Kidney (tissue), 14 donors: ENCODE data around the gene IGLL5. TPM values are rescaled to one million over a fixed set of nuclear protein-coding genes. Genes with fewer than 3 reads are reported as not detected.

Source experiments
- DNase-seq, 5 donors: peaks; one replicate each; pipeline ENCODE4 v3.0.0-alpha.2; 2013 to 2020
- FAIRE-seq: peaks from 2 replicates; lab custom pipeline; 2012; peaks lifted over from hg19 to GRCh38; lab: Jason Lieb, UNC
- H3K27ac ChIP-seq, 2 donors: one replicate each; pipeline ENCODE4 v1.7.0; 2013; ENCODE audit warnings: low read depth in 2 of 2, low read length in 2 of 2, inconsistent platforms in 1 of 2
- H3K27me3 ChIP-seq: one replicate; pipeline ENCODE4 v1.7.1; 2013; ENCODE audit warnings: low read length, inconsistent platforms; ENCODE audit not compliant: control insufficient read depth, insufficient read depth
- H3K36me3 ChIP-seq, 3 donors: one replicate each; pipeline versions ENCODE4 v1.7.0 to v1.7.1; 2013; ENCODE audit warnings: low read length in 3 of 3, control low read depth in 1 of 3, inconsistent platforms in 1 of 3; ENCODE audit not compliant: insufficient read depth in 3 of 3, control insufficient read depth in 2 of 3
- H3K4me1 ChIP-seq, 3 donors: one replicate each; pipeline versions ENCODE4 v1.7.0 to v1.7.1; 2013; ENCODE audit warnings: low read length in 3 of 3, inconsistent platforms in 1 of 3, low read depth in 1 of 3; ENCODE audit not compliant: control insufficient read depth in 2 of 3, insufficient read depth in 2 of 3
- H3K4me3 ChIP-seq, 3 donors: one replicate each; pipeline versions ENCODE4 v1.7.0 to v1.8.1; 2013; ENCODE audit warnings: low read length in 3 of 3, control low read depth in 1 of 3, inconsistent platforms in 1 of 3
- H3K9ac ChIP-seq, 3 donors: one replicate each; pipeline versions ENCODE4 v1.7.0 to v1.7.1; 2013; ENCODE audit warnings: low read length in 3 of 3, control low read depth in 1 of 3, inconsistent platforms in 1 of 3
- H3K9me3 ChIP-seq, 3 donors: one replicate each; pipeline versions ENCODE4 v1.7.0 to v1.7.1; 2013; ENCODE audit warnings: low read length in 3 of 3, control low read depth in 1 of 3, inconsistent platforms in 1 of 3; ENCODE audit not compliant: control insufficient read depth in 2 of 3, insufficient read depth in 1 of 3
- CTCF ChIP-seq: IDR thresholded peaks from 3 replicates; pipeline ENCODE4 v1.5.1; 2012; ENCODE audit warnings: mild to moderate bottlenecking, moderate library complexity, borderline replicate concordance; ENCODE audit not compliant: insufficient read depth; ENCODE audit errors: extremely low read depth
- intact Hi-C: fragments of 100-400 bp; cut with DNase I; formaldehyde crosslinking; loops from one replicate; pipeline ENCODE4 v1.11.1; 2022
- polyA plus RNA-seq: library from polyadenylated mRNA; stranded (reverse); fragments of 350-450 nt; fragmentation: Illumina TruSeq; extraction: RNeasy Lipid Tissue Mini Kit (QIAGEN cat#74804); gene quantifications from one replicate; pipeline ENCODE4 v1.2.3, GENCODE V29; 2014; ENCODE audit warnings: low read depth, low replicate concordance; ENCODE audit not compliant: insufficient read depth
- total RNA-seq: library from RNA; stranded (reverse); fragmentation: NEBNext Ultra II Directional; extraction: Animal tissue kit (Norgen Biotek cat#: 25700); gene quantifications from one replicate; pipeline ENCODE4 v1.2.1, GENCODE V29; 2021
- donor health status: control.
- donor health status: control.
- donor health status: control.
- donor health status: control.
- donor health status: control.
- donor health status: DM: yes; HTN: yes; CAD: no.
- donor health status: Normal renal cell carcinoma (clear cell type).

The IGLL5 gene
- total and polyA plus RNA-seq, 2 donors from 2014 or later, result 1.9 to 103 TPM

- Histone ChIP-seq H3K4me1 (no peaks in the 10 kb centered on the region), H3K9me3 (no peaks in the 10 kb centered on the region), H3K36me3 (no peaks in the 10 kb centered on the region), H3K9ac (no peak overlapping the region), H3K4me3 (no peak overlapping the region), H3K27ac (no peak overlapping the region), H3K27me3 (no peaks in the 10 kb centered on the region)
- DNase-seq, result peak in 1 of 5 donors; percentile 53
- intact Hi-C loops, result no loop called here
- TF ChIP-seq CTCF, result no peak
- no peak for FAIRE-seq
Observed at GRCh38 chr22:22931557-22932270, 44.1 kb downstream of the IGLL5 start.

- Histone ChIP-seq H3K36me3 (no peaks in the 10 kb centered on the region), H3K4me1 (no peaks in the 10 kb centered on the region), H3K9ac (no peak overlapping the region), H3K4me3 (no peak overlapping the region), H3K9me3 (no peaks in the 10 kb centered on the region), H3K27me3 (no peaks in the 10 kb centered on the region), H3K27ac (no peak overlapping the region)
- FAIRE-seq (no peak), DNase-seq (peak in 1 of 5 donors; percentile 54)
- intact Hi-C loops, result no loop called here
- no peak for TF ChIP-seq CTCF
Observed at GRCh38 chr22:22932512-22932941, 44.9 kb downstream of the IGLL5 start.

- DNase-seq, result peak in 1 of 5 donors; percentile 55
- no peak for TF ChIP-seq CTCF
- H3K4me1 ChIP-seq, result no peaks in the 10 kb centered on the region
- intact Hi-C loops, result no loop called here
- no peak overlapping the region for H3K4me3 ChIP-seq
- H3K36me3 ChIP-seq, result no peaks in the 10 kb centered on the region
- no peaks in the 10 kb centered on the region for H3K27me3 ChIP-seq
- H3K9me3 ChIP-seq, result no peaks in the 10 kb centered on the region
- no peak overlapping the region for H3K27ac ChIP-seq
- H3K9ac ChIP-seq, result no peak overlapping the region
- FAIRE-seq, result no peak
Observed at GRCh38 chr22:22933100-22933806, 45.6 kb downstream of the IGLL5 start.
